HEK293 (cell line): ENCODE results near the gene NUDT22.

ENCODE experiments used
- CTCF ChIP-seq: fragments of 450-650 bp; formaldehyde crosslinking; IDR thresholded peaks from 2 replicates; pipeline ENCODE4 v1.5.1; 2016; ENCODE audit warnings: missing biosample characterization, missing genetic modification characterization
- SCRT2 ChIP-seq: fragments of 450-650 bp; formaldehyde crosslinking; IDR thresholded peaks from 2 replicates; pipeline ENCODE4 v1.5.1; 2016; ENCODE audit warnings: missing biosample characterization, missing genetic modification characterization
- TRIM28 ChIP-seq: IDR thresholded peaks from 2 replicates; pipeline ENCODE4 v1.6.1; 2011; ENCODE audit warnings: low read length, control low read depth, borderline replicate concordance

- no peak for TF ChIP-seq SCRT2 (tag by site-specific recombination)
- TF ChIP-seq TRIM28 = no peak
- TF ChIP-seq CTCF = no peak
Observed at GRCh38 chr11:64222651-64223000, 3.4 kb upstream of the NUDT22 start.
